ENCODE results near the gene AKR7A3. TPM values are rescaled to one million over a fixed set of nuclear protein-coding genes. Genes with fewer than 3 reads are reported as not detected.

Gene AKR7A3
- total RNA-seq, 2 donors from 2014 or later: 2.6 to 6.7 TPM

DNA sequence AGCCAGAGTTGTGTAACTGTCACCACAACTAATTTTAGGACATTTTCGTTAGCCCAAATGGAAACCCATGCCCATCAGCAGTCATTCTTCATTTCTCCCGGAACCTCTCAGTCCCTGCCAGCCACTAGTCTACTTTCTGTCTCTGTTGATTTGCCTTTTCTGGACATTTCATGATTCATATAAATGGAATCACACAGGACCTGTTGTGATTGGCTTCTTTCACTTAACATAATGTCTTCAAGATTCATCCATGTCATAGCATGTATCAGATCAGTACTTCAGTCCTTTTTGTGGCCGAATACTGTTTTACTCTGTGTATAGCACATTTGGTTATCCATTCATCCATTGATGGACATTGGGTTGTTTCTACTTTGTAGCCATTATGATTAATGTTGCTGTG is 30.6 kb upstream of the AKR7A3 start:
- H3K27me3 ChIP-seq (replicated peaks; ENCODE audit: insufficient read depth): no peaks in the 10 kb centered on the region
- DNase-seq (ENCODE audit: low spot score): no peak
- no peaks in the 10 kb centered on the region for H3K36me3 ChIP-seq
- TF ChIP-seq POLR2A (IDR thresholded peaks at IDR 0.05): no peak
- TF ChIP-seq, protein P1, sequence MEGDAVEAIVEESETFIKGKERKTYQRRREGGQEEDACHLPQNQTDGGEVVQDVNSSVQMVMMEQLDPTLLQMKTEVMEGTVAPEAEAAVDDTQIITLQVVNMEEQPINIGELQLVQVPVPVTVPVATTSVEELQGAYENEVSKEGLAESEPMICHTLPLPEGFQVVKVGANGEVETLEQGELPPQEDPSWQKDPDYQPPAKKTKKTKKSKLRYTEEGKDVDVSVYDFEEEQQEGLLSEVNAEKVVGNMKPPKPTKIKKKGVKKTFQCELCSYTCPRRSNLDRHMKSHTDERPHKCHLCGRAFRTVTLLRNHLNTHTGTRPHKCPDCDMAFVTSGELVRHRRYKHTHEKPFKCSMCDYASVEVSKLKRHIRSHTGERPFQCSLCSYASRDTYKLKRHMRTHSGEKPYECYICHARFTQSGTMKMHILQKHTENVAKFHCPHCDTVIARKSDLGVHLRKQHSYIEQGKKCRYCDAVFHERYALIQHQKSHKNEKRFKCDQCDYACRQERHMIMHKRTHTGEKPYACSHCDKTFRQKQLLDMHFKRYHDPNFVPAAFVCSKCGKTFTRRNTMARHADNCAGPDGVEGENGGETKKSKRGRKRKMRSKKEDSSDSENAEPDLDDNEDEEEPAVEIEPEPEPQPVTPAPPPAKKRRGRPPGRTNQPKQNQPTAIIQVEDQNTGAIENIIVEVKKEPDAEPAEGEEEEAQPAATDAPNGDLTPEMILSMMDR (IDR thresholded peaks at IDR 0.05): no peak
- TF ChIP-seq POLR2AphosphoS5 (IDR thresholded peaks at IDR 0.05): no peak
- intact Hi-C loops (cut with DNase I): no loop called here
- no peaks in the 10 kb centered on the region for H3K4me1 ChIP-seq (replicated peaks)
- H3K4me3 ChIP-seq: no peak overlapping the region
- H3K9me3 ChIP-seq: no peaks in the 10 kb centered on the region
- H3K27ac ChIP-seq: no peak overlapping the region
- 94% methylated on average over 3 of the region's 3 CpGs for WGBS

DNA sequence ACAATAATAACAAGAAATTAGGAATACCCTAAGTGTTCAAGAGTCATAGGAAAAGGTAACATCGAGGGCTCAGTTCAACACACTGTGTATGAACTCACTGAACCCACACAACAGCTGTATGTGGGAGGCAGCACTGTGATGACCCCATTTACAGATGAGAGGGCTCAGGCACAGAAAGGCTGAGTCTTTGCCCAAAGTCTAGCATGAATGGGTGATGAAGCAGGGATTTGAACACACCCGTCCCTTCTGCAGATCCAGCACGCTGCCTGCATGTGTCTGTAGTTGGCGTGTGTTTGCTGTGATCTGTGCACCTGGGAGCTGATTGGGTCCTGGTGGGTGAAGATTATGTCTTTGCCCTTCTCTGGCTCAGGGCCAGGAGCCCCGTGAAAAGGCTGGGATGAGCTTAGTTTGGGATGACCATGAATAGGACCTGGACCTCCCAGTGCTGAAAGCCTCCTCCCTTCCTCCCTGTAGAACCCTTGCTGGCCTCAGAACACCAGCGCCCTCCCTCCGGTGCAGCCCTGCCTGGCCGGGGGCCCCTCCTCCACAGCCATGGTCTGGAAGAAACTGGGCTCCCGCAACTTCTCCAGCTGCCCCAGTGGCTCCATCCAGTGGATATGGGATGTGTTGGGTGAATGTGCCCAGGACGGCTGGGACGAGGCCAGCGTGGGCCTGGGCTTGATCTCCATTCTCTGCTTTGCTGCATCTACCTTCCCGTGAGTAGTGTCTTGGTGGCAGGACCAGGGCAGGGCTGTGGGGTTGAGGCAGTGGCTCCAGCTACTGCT is 28.7 kb upstream of the AKR7A3 start:
- Histone ChIP-seq H3K27me3 (replicated peaks; ENCODE audit: insufficient read depth) (no peaks in the 10 kb centered on the region), H3K4me1 (replicated peaks) (peaks cover 3% of the 10 kb centered on the region), H3K9me3 (no peaks in the 10 kb centered on the region), H3K4me3 (no peak overlapping the region), H3K27ac (no peak overlapping the region), H3K36me3 (no peaks in the 10 kb centered on the region)
- 73% methylated on average over 13 of the region's 13 CpGs for WGBS
- DNase-seq (ENCODE audit: low spot score): no peak
- intact Hi-C loops (cut with DNase I): no loop called here
- TF ChIP-seq POLR2AphosphoS5 (IDR thresholded peaks at IDR 0.05): no peak

DNA sequence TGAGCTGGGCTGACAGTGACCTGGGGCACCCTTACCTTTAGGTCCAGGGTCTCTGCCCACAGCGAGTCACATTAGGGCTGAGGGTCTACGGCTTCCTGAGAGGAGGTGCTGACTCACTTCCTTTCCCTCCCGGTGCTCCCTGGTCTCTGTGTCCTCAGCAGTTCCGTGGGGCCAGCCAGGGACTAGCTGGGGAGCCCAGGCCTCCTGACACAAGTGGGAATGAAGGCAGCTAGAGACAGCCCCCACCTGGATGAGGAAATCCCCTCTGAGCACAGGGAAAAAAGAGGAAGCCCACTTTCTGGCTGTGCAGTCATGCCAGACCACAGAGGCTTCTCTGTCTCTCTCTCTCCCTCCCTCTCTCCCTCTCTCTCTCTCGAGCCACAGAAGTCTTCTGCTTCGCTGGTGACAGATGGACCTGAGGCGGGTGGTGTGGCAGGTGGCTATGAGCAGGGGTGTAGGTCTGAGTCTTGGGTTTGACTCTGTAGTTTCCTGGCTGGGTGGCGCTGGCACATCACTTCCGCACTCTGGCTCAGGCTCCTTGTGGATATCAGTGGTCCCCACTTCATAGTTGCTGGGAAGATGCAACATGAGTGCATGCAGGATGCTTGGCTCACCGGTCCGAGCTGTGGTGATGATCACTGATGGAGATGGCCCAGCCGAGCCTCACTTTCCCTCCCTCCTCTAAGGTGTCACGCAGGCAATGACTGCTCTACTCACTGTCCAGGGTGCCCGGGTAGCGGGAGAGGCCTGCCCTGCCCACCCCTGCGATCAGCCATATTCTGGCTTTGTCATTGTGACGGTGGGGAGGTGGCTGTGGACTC is 27.0 kb upstream of the AKR7A3 start:
- no peak overlapping the region for H3K4me3 ChIP-seq
- H3K36me3 ChIP-seq: no peaks in the 10 kb centered on the region
- TF ChIP-seq, protein P1 (IDR thresholded peaks at IDR 0.05): no peak
- TF ChIP-seq POLR2AphosphoS5 (IDR thresholded peaks at IDR 0.05) (no peak), POLR2A (IDR thresholded peaks at IDR 0.05) (no peak)
- H3K4me1 ChIP-seq (replicated peaks): peaks cover 3% of the 10 kb centered on the region
- H3K9me3 ChIP-seq: no peaks in the 10 kb centered on the region
- H3K27ac ChIP-seq: no peak overlapping the region
- DNase-seq (ENCODE audit: low spot score): no peak
- WGBS: 73% methylated on average over 17 of the region's 17 CpGs
- intact Hi-C loops (cut with DNase I): no loop called here
- no peaks in the 10 kb centered on the region for H3K27me3 ChIP-seq (replicated peaks; ENCODE audit: insufficient read depth)

DNA sequence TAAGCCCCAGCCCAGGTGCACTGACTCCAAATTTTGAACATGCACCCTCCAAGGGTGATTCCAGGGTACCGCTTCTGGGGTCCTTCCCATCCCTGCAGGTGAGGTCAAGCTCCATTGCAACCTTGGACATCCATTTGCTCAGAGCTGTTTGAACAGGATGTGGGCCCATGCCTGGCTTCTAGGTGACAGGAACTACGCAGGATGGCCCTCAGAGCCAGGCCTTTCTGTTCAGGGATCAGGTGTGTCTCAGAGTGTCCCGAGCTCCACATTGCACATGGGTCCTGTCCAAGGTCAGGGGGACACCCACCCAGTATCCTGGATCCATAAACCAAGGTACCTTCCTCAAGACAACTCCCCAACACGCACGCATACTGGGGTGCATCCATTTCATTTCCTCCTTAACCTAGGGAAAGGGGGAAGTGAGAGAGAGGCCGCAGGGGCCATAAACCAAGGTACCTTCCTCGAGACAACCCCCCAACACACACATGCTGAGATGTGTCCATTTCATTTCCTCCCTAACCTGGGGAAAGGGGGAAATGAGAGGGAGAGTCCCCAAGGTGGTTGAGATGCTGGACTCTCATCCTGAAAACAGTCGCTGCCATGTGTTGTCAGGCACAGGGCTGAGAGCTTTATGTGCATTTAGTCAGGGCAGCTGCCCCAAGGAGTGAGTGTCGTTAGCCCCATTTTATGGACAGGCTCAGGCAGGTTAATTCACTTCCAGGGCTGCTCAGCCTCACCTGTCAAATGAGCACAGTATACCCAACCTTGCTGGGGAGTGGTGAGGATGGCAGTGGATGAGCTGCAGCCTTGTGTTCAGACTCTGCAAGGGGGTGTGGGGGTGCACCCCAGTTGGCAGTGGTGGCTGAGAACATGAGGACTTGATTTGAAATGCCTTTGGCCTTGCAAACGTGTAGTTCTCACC is 25.7 kb upstream of the AKR7A3 start:
- TF ChIP-seq POLR2AphosphoS5 (IDR thresholded peaks at IDR 0.05): no peak
- no peak for TF ChIP-seq POLR2A (IDR thresholded peaks at IDR 0.05)
- TF ChIP-seq, protein P1 (IDR thresholded peaks at IDR 0.05): no peak
- Histone ChIP-seq H3K27me3 (replicated peaks; ENCODE audit: insufficient read depth) (no peaks in the 10 kb centered on the region), H3K9me3 (no peaks in the 10 kb centered on the region), H3K27ac (no peak overlapping the region), H3K4me1 (replicated peaks) (peaks cover 3% of the 10 kb centered on the region), H3K36me3 (no peaks in the 10 kb centered on the region), H3K4me3 (no peak overlapping the region)
- 83% methylated on average over 10 of the region's 10 CpGs for WGBS
- no peak for DNase-seq (ENCODE audit: low spot score)
- intact Hi-C loops (cut with DNase I): no loop called here

DNA sequence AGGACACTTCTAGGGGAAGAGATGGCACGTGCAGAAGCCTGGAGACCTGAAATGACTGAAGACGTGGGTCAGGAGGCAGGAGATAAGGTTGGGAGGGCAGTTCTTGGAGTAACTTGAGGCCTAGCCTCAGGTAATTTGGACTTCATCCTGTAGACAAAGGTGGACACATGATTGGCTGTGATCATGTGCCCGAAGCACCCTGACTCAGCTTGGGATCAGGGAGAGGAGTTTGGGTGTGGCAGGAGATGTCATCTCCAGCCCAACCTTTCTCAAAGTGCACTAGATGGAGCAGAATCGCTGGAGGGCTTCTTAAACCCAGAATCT is 25.0 kb upstream of the AKR7A3 start:
- WGBS: 87% methylated on average over 4 of the region's 4 CpGs

More for the DNA sequence above, 25.0 kb upstream of the AKR7A3 start:
- Histone ChIP-seq H3K4me3 (no peak overlapping the region), H3K27ac (no peak overlapping the region), H3K27me3 (replicated peaks; ENCODE audit: insufficient read depth) (no peaks in the 10 kb centered on the region), H3K36me3 (no peaks in the 10 kb centered on the region), H3K4me1 (replicated peaks) (peaks cover 3% of the 10 kb centered on the region), H3K9me3 (no peaks in the 10 kb centered on the region)
- intact Hi-C loops (cut with DNase I): no loop called here
- DNase-seq (ENCODE audit: low spot score): no peak
- TF ChIP-seq POLR2AphosphoS5 (IDR thresholded peaks at IDR 0.05) (no peak), POLR2A (IDR thresholded peaks at IDR 0.05) (no peak)
- TF ChIP-seq, protein P1 (IDR thresholded peaks at IDR 0.05): no peak
